Measurements from ENCODE around the gene ZSCAN12.
A peak's percentile ranks its signal among the peaks of the same experiment; 100 is the strongest.

Gene ZSCAN12

GRCh38 chr6:28353981-28354676 lies 45.4 kb downstream of the ZSCAN12 start:
- peak in 5 of 14 donors; percentile 1 to 65 (median 10) for DNase-seq

- no peak for DNase-seq
Observed at GRCh38 chr6:28353356-28353755, 46.2 kb downstream of the ZSCAN12 start.

- DNase-seq: no peak
Observed at GRCh38 chr6:28351493-28351925, 48.0 kb downstream of the ZSCAN12 start.

GRCh38 chr6:28351087-28351486 lies 48.5 kb downstream of the ZSCAN12 start:
- DNase-seq: no peak

- DNase-seq: peak; percentile 6 to 84 (median 63)
Observed at GRCh38 chr6:28349892-28350737, 49.4 kb downstream of the ZSCAN12 start, which contains the start of gene ZKSCAN3. Gene ZKSCAN3 (plus strand): TSS chr6:28349947. CDS start chr6:28359587, 9,640 bp downstream.

- no peak for DNase-seq
Observed at GRCh38 chr6:28349344-28349891, 50.1 kb downstream of the ZSCAN12 start.

GRCh38 chr6:28347119-28347518 lies 52.4 kb downstream of the ZSCAN12 start:
- DNase-seq: no peak

GRCh38 chr6:28345201-28345600 lies 54.3 kb downstream of the ZSCAN12 start:
- no peak for DNase-seq

- DNase-seq: no peak
Observed at GRCh38 chr6:28343898-28344677, 55.5 kb downstream of the ZSCAN12 start.

- DNase-seq: no peak
Observed at GRCh38 chr6:28340310-28341095, 59.0 kb downstream of the ZSCAN12 start.

GRCh38 chr6:28337121-28337520 lies 62.4 kb downstream of the ZSCAN12 start:
- no peak for DNase-seq

GRCh38 chr6:28336284-28337120 lies 63.0 kb downstream of the ZSCAN12 start:
- DNase-seq: peak in 4 of 14 donors; percentile 45 to 73 (median 50)

- peak; percentile 52 to 93 (median 83) for DNase-seq
Observed at GRCh38 chr6:28335564-28336283, 63.8 kb downstream of the ZSCAN12 start, which contains the start of gene ZSCAN31. Gene ZSCAN31 (minus strand): TSS chr6:28336148. CDS start chr6:28329683, 6,465 bp downstream.

- no peak for DNase-seq
Observed at GRCh38 chr6:28335040-28335563, 64.4 kb downstream of the ZSCAN12 start.

GRCh38 chr6:28334286-28335039 lies 65.1 kb downstream of the ZSCAN12 start:
- DNase-seq: no peak

- no peak for DNase-seq
Observed at GRCh38 chr6:28333599-28334018, 65.9 kb downstream of the ZSCAN12 start.

GRCh38 chr6:28333047-28333446 lies 66.5 kb downstream of the ZSCAN12 start:
- DNase-seq: no peak

GRCh38 chr6:28330041-28330440 lies 69.5 kb downstream of the ZSCAN12 start:
- DNase-seq: no peak

Measured in C1 segment of cervical spinal cord (tissue), 14 donors.